Spinal cord (tissue), 10 donors: Measurements from ENCODE around the gene FAM13C. TPM values are rescaled to one million over a fixed set of nuclear protein-coding genes. Genes with fewer than 3 reads are reported as not detected.
"Not testable (repeated sequence)": the region's sequence is repeated elsewhere in the genome, so short reads cannot be mapped to it uniquely, and the experiment has no call there.

Experiments
- DNase-seq, 6 donors: peaks; one replicate each; pipeline versions ENCODE4 v3.0.0 to v3.0.0-alpha.2; 2013 to 2015; ENCODE audit warnings: low spot score in 6 of 6, low read depth in 4 of 6
- H3K27ac ChIP-seq: one replicate; pipeline ENCODE4 v1.5.1; 2013; ENCODE audit warnings: low read depth, low read length, control low read depth
- H3K27me3 ChIP-seq: one replicate; pipeline ENCODE4 v1.6.1; 2013; ENCODE audit warnings: low read length; ENCODE audit not compliant: control insufficient read depth, insufficient read depth
- H3K36me3 ChIP-seq: one replicate; pipeline ENCODE4 v1.6.1; 2013; ENCODE audit warnings: low read length; ENCODE audit not compliant: control insufficient read depth, insufficient read depth
- H3K4me1 ChIP-seq: one replicate; pipeline ENCODE4 v1.6.1; 2013; ENCODE audit warnings: low read length; ENCODE audit not compliant: control insufficient read depth, insufficient read depth
- H3K4me3 ChIP-seq: one replicate; pipeline ENCODE4 v1.5.1; 2013; ENCODE audit warnings: low read depth, low read length, control low read depth
- H3K9me3 ChIP-seq: one replicate; pipeline ENCODE4 v1.6.1; 2013; ENCODE audit warnings: low read length; ENCODE audit not compliant: control insufficient read depth, insufficient read depth
- WGBS: methylation state at CpG from one replicate; pipeline ENCODE4 v1.1.5; 2013; ENCODE audit warnings: missing lambda C conversion rate; ENCODE audit not compliant: insufficient coverage; 5-methylcytosine and 5-hydroxymethylcytosine counted together
- long read RNA-seq, 4 donors: transcript quantifications; one replicate each; lab custom pipeline, GENCODE V29; 2026
- polyA plus RNA-seq, 2 donors: library from polyadenylated mRNA; unstranded; fragments of 120-200 nt; gene quantifications; one replicate each; pipeline ENCODE4 v1.2.1, GENCODE V29; 2013; ENCODE audit not compliant: insufficient read length in 2 of 2
- total RNA-seq, 2 donors: library from RNA; depleted of rRNA in 1 of 2; stranded (reverse); fragments of 120-200 nt in 1 of 2; fragments of >200 nt in 1 of 2; gene quantifications; one replicate each; pipeline versions ENCODE4 v1.2.3 to v1.2.4, GENCODE V29; 2013 to 2014
- donor health status: healthy.

FAM13C gene
- total RNA-seq: 10 to 100 TPM; 28.2 to 47.2 TPM
- polyA plus RNA-seq: 10 to 100 TPM; 40.9 to 52.5 TPM
- long read RNA-seq, donor 1, partial matches to known transcripts: 0 of 7 reads
- long read RNA-seq, donor 1, other reads (novel, unspliced or antisense): 0 of 7 reads
- long read RNA-seq, donor 2: 0 reads
- long read RNA-seq, donor 3: 0 reads
- long read RNA-seq, donor 4, partial matches to known transcripts: 0 of 1 reads
- long read RNA-seq, donor 4, other reads (novel, unspliced or antisense): 0 of 1 reads

GRCh38 chr10:59362144-59362958 lies at the start of gene FAM13C:
FAM13C (minus strand) TSS chr10:59362549; CDS start chr10:59362460, 89 bp downstream.
- peaks cover 7% of the 10 kb centered on the region for H3K4me1 ChIP-seq
- WGBS: 0% methylated on average over 39 of the region's 41 CpGs

GRCh38 chr10:59405235-59405634 lies 42.9 kb upstream of the FAM13C start:
- no peaks in the 10 kb centered on the region for H3K36me3 ChIP-seq
- DNase-seq: no peak
- H3K27me3 ChIP-seq: no peaks in the 10 kb centered on the region
- no peak overlapping the region for H3K4me3 ChIP-seq
- H3K27ac ChIP-seq: no peak overlapping the region
- peaks cover 12% of the 10 kb centered on the region for H3K9me3 ChIP-seq
- WGBS: no CpG with 5 or more reads among the region's 3 CpGs
- no peaks in the 10 kb centered on the region for H3K4me1 ChIP-seq

More at GRCh38 chr10:59362144-59362958, at the start of gene FAM13C:
- peak within 1 kb of the TSS; percentile 51 for H3K4me3 ChIP-seq
- peak; percentile 62 to 96 (median 75) for DNase-seq
- H3K27me3 ChIP-seq: no peaks in the 10 kb centered on the region
- H3K27ac ChIP-seq: peak within 1 kb of the TSS; percentile 84
- H3K36me3 ChIP-seq: no peaks in the 10 kb centered on the region
- no peaks in the 10 kb centered on the region for H3K9me3 ChIP-seq

DNA sequence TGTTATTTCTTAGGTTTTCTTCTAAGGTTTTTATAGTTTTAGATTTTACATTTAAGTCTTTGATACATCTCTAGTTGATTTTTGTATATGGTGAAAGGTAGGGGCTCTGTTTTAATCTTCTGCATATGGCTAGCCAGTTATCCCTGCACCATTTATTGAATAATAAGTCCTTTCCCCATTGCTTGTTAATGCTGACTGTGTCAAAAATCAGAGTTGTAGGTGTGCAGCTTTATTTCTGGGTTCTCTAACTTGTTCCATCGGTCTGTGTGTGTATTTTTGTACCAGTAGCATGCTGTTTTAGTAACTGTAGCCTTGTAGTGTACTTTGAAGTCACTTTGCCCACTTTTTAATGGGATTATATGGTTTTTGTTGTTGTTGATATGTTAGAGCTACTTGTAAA lies 37.9 kb upstream of the FAM13C start:
- Histone ChIP-seq H3K36me3 (no peaks in the 10 kb centered on the region), H3K9me3 (peaks cover 7% of the 10 kb centered on the region), H3K4me1 (no peaks in the 10 kb centered on the region), H3K27ac (no peak overlapping the region), H3K4me3 (no peak overlapping the region), H3K27me3 (no peaks in the 10 kb centered on the region)
- 67% methylated on average over 1 of the region's 1 CpG for WGBS
- DNase-seq: no peak

- not testable (repeated sequence) for H3K36me3 ChIP-seq, H3K4me3 ChIP-seq, H3K4me1 ChIP-seq, H3K27me3 ChIP-seq, H3K27ac ChIP-seq, H3K9me3 ChIP-seq, DNase-seq
- WGBS: 100% methylated on average over 1 of the region's 4 CpGs
Observed at GRCh38 chr10:59399329-59399728, 37.0 kb upstream of the FAM13C start.

DNA sequence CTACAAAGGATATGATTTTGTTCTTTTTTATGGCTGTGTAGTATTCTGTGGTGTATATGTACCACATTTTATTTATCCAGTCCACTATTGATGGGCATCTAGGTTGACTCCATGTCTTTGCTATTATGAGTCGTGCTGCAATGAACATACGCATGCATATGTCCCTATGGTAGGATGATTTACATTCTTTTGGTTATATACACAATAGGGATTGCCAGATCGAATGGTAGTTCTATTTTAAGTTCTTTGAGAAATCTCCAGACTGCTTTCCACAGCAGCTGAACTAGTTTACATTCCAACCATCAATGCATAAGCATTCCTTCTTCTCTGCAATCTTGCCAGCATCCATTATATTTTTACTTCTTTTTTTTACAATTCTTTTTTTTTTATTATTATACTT lies 35.6 kb upstream of the FAM13C start:
- H3K27ac ChIP-seq: no peak overlapping the region
- no CpG with 5 or more reads among the region's 3 CpGs for WGBS
- H3K36me3 ChIP-seq: no peaks in the 10 kb centered on the region
- no peak for DNase-seq
- no peaks in the 10 kb centered on the region for H3K27me3 ChIP-seq
- peaks cover 5% of the 10 kb centered on the region for H3K9me3 ChIP-seq
- no peaks in the 10 kb centered on the region for H3K4me1 ChIP-seq
- H3K4me3 ChIP-seq: no peak overlapping the region

GRCh38 chr10:59395984-59396383 lies 33.6 kb upstream of the FAM13C start:
- H3K9me3 ChIP-seq: peaks cover 3% of the 10 kb centered on the region

GRCh38 chr10:59393349-59393748 lies 31.0 kb upstream of the FAM13C start:
- WGBS: no CpG with 5 or more reads among the region's 1 CpG
- Histone ChIP-seq H3K4me1 (no peaks in the 10 kb centered on the region), H3K36me3 (no peaks in the 10 kb centered on the region), H3K27ac (no peak overlapping the region), H3K9me3 (no peaks in the 10 kb centered on the region), H3K27me3 (no peaks in the 10 kb centered on the region), H3K4me3 (no peak overlapping the region)
- DNase-seq: no peak

More at GRCh38 chr10:59395984-59396383, 33.6 kb upstream of the FAM13C start:
- Histone ChIP-seq H3K27ac (no peak overlapping the region), H3K27me3 (no peaks in the 10 kb centered on the region), H3K36me3 (no peaks in the 10 kb centered on the region), H3K4me3 (no peak overlapping the region), H3K4me1 (no peaks in the 10 kb centered on the region)
- no peak for DNase-seq

DNA sequence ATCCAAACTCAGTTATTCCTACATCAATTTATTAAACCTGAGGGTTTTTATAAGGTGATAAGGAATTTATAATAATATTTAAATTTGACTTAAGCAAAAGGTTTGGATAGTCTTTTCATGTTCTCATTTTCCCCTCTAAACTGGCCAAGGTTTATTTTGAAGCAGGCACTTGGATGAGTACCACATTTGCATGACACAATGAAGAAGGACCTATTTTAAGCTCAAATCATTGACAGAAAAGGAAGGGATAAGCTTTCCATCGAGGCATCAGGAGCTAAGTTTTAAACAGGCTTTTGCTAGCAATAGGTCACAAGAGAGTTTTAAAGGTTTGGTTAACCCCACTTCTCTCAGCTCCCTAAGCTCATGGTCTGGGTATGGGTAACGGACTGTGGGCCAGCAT lies 28.7 kb upstream of the FAM13C start:
- no CpG with 5 or more reads among the region's 2 CpGs for WGBS
- DNase-seq: no peak
- H3K9me3 ChIP-seq: no peaks in the 10 kb centered on the region
- H3K36me3 ChIP-seq: no peaks in the 10 kb centered on the region
- H3K27ac ChIP-seq: no peak overlapping the region
- H3K4me3 ChIP-seq: no peak overlapping the region
- no peaks in the 10 kb centered on the region for H3K27me3 ChIP-seq
- H3K4me1 ChIP-seq: no peaks in the 10 kb centered on the region

- Histone ChIP-seq H3K9me3 (no peaks in the 10 kb centered on the region), H3K27ac (no peak overlapping the region), H3K36me3 (no peaks in the 10 kb centered on the region), H3K4me1 (no peaks in the 10 kb centered on the region), H3K4me3 (no peak overlapping the region), H3K27me3 (no peaks in the 10 kb centered on the region)
- WGBS: 83% methylated on average over 1 of the region's 1 CpG
- no peak for DNase-seq
Observed at GRCh38 chr10:59388671-59388976, 26.3 kb upstream of the FAM13C start.
